Activated B cell treated with CpG ODN at 0.5 μM for 24 hours (primary cell): ENCODE results near the gene TBCK. TPM values are rescaled to one million over a fixed set of nuclear protein-coding genes. Genes with fewer than 3 reads are reported as not detected.

Source experiments
- ATAC-seq: fragments of 200-7000 bp; cut with Tn5 transposase; one replicate; pipeline ENCODE4 v1.10.0; 2021; ENCODE audit warnings: low read depth, mild to moderate bottlenecking, moderate library complexity
- CTCF ChIA-PET: fragments of 350-600 bp; sonication (Branson Sonifier 250); formaldehyde crosslinking; loops from one replicate; lab custom pipeline; 2021; ENCODE audit warnings: antibody characterized with exemption; lab: Charles Lee
- POLR2A ChIA-PET: fragments of 350-600 bp; sonication (Branson Sonifier 250); formaldehyde crosslinking; loops from one replicate; lab custom pipeline; 2021; ENCODE audit warnings: antibody characterized with exemption; lab: Charles Lee
- DNase-seq: peaks from one replicate; pipeline ENCODE4 v3.0.0; 2022
- H3K27ac Mint-ChIP-seq: one replicate; pipeline ENCODE4 v1.8.0; 2020; ENCODE audit warnings: mixed read lengths
- H3K27me3 Mint-ChIP-seq: one replicate; pipeline ENCODE4 v1.8.0; 2021; ENCODE audit warnings: mixed read lengths
- H3K36me3 Mint-ChIP-seq: one replicate; pipeline ENCODE4 v1.8.0; 2021; ENCODE audit warnings: low read depth, mixed read lengths
- H3K4me1 Mint-ChIP-seq: one replicate; pipeline ENCODE4 v1.8.0; 2021; ENCODE audit warnings: mixed read lengths
- H3K4me3 Mint-ChIP-seq: one replicate; pipeline ENCODE4 v1.8.0; 2020; ENCODE audit warnings: mild to moderate bottlenecking, mixed read lengths
- H3K9me3 Mint-ChIP-seq: one replicate; pipeline ENCODE4 v1.8.0; 2020; ENCODE audit warnings: mixed read lengths
- intact Hi-C: fragments of 100-400 bp; cut with micrococcal nuclease; formaldehyde crosslinking; loops from one replicate; pipeline ENCODE4 v1.15.1; 2024
- total RNA-seq: library from RNA; stranded (reverse); gene quantifications from 2 replicates; pipeline ENCODE4 v1.2.3, GENCODE V29; 2022
- TF ChIP-seq, protein P1 (sequence below): fragments of 200-600 bp; IDR thresholded peaks from one replicate; pipeline ENCODE4 v1.8.0; 2022; ENCODE audit warnings: antibody characterized with exemption, mild to moderate bottlenecking

Gene TBCK
- total RNA-seq, 1 donor from 2014 or later = 60.1 TPM

GRCh38 chr4:106336618-106337017 is 20.6 kb upstream of the TBCK start:
- ATAC-seq (no peak), DNase-seq (no peak)
- Mint-ChIP-seq H3K4me3 (no peak overlapping the region), H3K9me3 (peaks cover 19% of the 10 kb centered on the region), H3K4me1 (peaks cover 17% of the 10 kb centered on the region), H3K27ac (no peak overlapping the region), H3K27me3 (no peaks in the 10 kb centered on the region), H3K36me3 (peaks cover 84% of the 10 kb centered on the region)
- TF ChIP-seq, protein P1, sequence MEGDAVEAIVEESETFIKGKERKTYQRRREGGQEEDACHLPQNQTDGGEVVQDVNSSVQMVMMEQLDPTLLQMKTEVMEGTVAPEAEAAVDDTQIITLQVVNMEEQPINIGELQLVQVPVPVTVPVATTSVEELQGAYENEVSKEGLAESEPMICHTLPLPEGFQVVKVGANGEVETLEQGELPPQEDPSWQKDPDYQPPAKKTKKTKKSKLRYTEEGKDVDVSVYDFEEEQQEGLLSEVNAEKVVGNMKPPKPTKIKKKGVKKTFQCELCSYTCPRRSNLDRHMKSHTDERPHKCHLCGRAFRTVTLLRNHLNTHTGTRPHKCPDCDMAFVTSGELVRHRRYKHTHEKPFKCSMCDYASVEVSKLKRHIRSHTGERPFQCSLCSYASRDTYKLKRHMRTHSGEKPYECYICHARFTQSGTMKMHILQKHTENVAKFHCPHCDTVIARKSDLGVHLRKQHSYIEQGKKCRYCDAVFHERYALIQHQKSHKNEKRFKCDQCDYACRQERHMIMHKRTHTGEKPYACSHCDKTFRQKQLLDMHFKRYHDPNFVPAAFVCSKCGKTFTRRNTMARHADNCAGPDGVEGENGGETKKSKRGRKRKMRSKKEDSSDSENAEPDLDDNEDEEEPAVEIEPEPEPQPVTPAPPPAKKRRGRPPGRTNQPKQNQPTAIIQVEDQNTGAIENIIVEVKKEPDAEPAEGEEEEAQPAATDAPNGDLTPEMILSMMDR = no peak
- POLR2A ChIA-PET = no interaction called here
- intact Hi-C loops = no loop called here
- CTCF ChIA-PET = no interaction called here

DNA sequence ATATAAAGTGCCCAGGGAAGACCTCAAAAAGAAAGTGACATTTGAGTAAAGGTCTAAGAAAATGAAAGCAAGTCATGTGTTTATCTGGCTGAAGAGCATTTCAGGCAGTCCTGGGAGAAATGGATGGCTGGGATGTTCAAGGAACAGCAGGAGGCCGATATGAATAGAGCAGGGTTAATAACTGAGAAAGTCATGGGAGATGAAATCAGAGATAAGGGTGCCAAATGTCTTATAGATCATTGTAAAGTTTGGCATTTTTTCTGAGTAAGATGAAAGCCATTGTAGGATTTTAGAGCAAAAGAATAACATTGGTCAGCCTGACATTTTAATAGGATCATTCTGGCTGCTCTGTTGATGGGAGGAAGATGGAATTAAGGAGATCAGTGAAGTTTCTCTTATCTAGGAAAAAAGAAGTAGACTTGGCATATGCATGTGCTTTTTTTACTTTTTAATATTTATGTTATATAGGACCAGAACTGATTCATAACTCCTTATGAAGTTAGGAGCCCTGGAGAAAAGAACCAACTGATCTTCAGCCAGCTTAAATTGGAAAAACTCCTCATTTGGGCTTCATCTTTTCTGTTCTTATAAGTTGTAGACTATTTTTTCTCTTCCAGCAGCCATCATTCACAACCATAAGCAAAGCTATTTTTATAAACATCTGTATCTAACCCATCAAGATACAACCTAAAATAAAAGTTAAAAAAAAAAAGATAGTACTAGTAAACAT is 18.9 kb upstream of the TBCK start:
- CTCF ChIA-PET = no interaction called here
- Mint-ChIP-seq H3K27ac (no peak overlapping the region), H3K27me3 (no peaks in the 10 kb centered on the region), H3K4me1 (peaks cover 2% of the 10 kb centered on the region), H3K9me3 (peaks cover 11% of the 10 kb centered on the region), H3K36me3 (peaks cover 81% of the 10 kb centered on the region), H3K4me3 (no peak overlapping the region)
- ATAC-seq (no peak), DNase-seq (no peak)
- TF ChIP-seq, protein P1 = no peak
- POLR2A ChIA-PET = no interaction called here
- intact Hi-C loops = no loop called here

- peaks cover 80% of the 10 kb centered on the region for H3K36me3 Mint-ChIP-seq
- ChIA-PET CTCF (no interaction called here), POLR2A (no interaction called here)
- TF ChIP-seq, protein P1 = no peak
- H3K27ac Mint-ChIP-seq = no peak overlapping the region
- intact Hi-C loops = loop anchor here (2.0 kb wide), 1 partner anchor 16 kb away; the partner anchor contains the start of genes AIMP1 and TBCK
- ATAC-seq = no peak
- DNase-seq = no peak
- peaks cover 11% of the 10 kb centered on the region for H3K9me3 Mint-ChIP-seq
- no peak overlapping the region for H3K4me3 Mint-ChIP-seq
- no peaks in the 10 kb centered on the region for H3K4me1 Mint-ChIP-seq
- no peaks in the 10 kb centered on the region for H3K27me3 Mint-ChIP-seq
Measured at GRCh38 chr4:106333186-106333585, 17.2 kb upstream of the TBCK start.

- H3K4me3 Mint-ChIP-seq = no peak overlapping the region
- no peak for DNase-seq
- no peaks in the 10 kb centered on the region for H3K4me1 Mint-ChIP-seq
- POLR2A ChIA-PET = no interaction called here
- no peaks in the 10 kb centered on the region for H3K27me3 Mint-ChIP-seq
- no peak overlapping the region for H3K27ac Mint-ChIP-seq
- CTCF ChIA-PET = interaction anchor here (0.6 kb wide), 1 partner anchor 1690 kb away, joined by 3 read pairs; no protein-coding TSS in a partner anchor
- TF ChIP-seq, protein P1 = peak; percentile 51
- peak; percentile 64 for ATAC-seq
- no peaks in the 10 kb centered on the region for H3K9me3 Mint-ChIP-seq
- intact Hi-C loops = loop anchor here (1.0 kb wide), 1 partner anchor 1408 kb away; no protein-coding TSS in a partner anchor
- peaks cover 71% of the 10 kb centered on the region for H3K36me3 Mint-ChIP-seq
Measured at GRCh38 chr4:106329041-106329618, 13.1 kb upstream of the TBCK start.

DNA sequence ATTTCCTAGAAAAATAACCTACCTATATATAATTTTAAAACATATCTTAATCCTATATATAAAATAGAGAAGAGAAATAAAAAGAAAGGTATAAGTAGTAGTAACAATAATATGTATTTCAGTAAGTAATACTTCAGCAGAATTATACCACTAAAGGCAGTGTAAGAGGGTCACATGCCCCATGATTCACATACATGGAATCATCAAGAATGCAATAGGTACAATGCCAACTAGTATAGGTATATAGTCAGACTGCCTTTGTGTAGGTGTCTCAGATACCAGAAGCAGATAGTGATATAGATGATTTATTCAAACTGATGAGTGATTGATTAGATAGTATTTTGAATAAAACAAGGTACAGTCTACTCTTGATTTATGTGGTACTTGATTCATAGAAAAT is 9.8 kb upstream of the TBCK start:
- peaks cover 56% of the 10 kb centered on the region for H3K36me3 Mint-ChIP-seq
- DNase-seq (no peak), ATAC-seq (no peak)
- no peaks in the 10 kb centered on the region for H3K27me3 Mint-ChIP-seq
- intact Hi-C loops = no loop called here
- CTCF ChIA-PET = no interaction called here
- no peaks in the 10 kb centered on the region for H3K9me3 Mint-ChIP-seq
- H3K4me3 Mint-ChIP-seq = no peak overlapping the region
- peaks cover 3% of the 10 kb centered on the region for H3K4me1 Mint-ChIP-seq
- TF ChIP-seq, protein P1 = no peak
- POLR2A ChIA-PET = no interaction called here
- no peak overlapping the region for H3K27ac Mint-ChIP-seq
